ENCODE data around the gene VRK1.

Gene VRK1

GRCh38 chr14:96863327-96863985 lies 66.3 kb downstream of the VRK1 start:
- H3K27me3 ChIP-seq (ENCODE audit: insufficient read depth, poor library complexity, severe bottlenecking): no peaks in the 10 kb centered on the region
- TF ChIP-seq REST (IDR thresholded peaks at IDR 0.05; ENCODE audit: insufficient replicate concordance, low read depth) (no peak), CTCF (IDR thresholded peaks at IDR 0.05; ENCODE audit: insufficient read depth, low read length) (no peak), POLR2AphosphoS5 (IDR thresholded peaks at IDR 0.05; ENCODE audit: low read depth) (no peak), GABPA (IDR thresholded peaks at IDR 0.05; ENCODE audit: low read depth) (no peak), SPI1 (IDR thresholded peaks at IDR 0.05; ENCODE audit: borderline replicate concordance, low read depth) (no peak)
- no peak overlapping the region for H3K4me3 ChIP-seq (replicated peaks; ENCODE audit: insufficient read depth, low read length)
- H3K27ac ChIP-seq (replicated peaks): no peak overlapping the region
- DNase-seq (ENCODE audit: low read depth in 1 of 2, low spot score in 1 of 2): no peak

- H3K27me3 ChIP-seq (ENCODE audit: insufficient read depth, poor library complexity, severe bottlenecking): no peaks in the 10 kb centered on the region
- DNase-seq (ENCODE audit: low read depth in 1 of 2, low spot score in 1 of 2): no peak
- H3K4me3 ChIP-seq (replicated peaks; ENCODE audit: insufficient read depth, low read length): no peak overlapping the region
- TF ChIP-seq GABPA (IDR thresholded peaks at IDR 0.05; ENCODE audit: low read depth): no peak
- TF ChIP-seq CTCF (IDR thresholded peaks at IDR 0.05; ENCODE audit: insufficient read depth, low read length): no peak
- no peak for TF ChIP-seq SPI1 (IDR thresholded peaks at IDR 0.05; ENCODE audit: borderline replicate concordance, low read depth)
- no peak for TF ChIP-seq REST (IDR thresholded peaks at IDR 0.05; ENCODE audit: insufficient replicate concordance, low read depth)
- TF ChIP-seq POLR2AphosphoS5 (IDR thresholded peaks at IDR 0.05; ENCODE audit: low read depth): no peak
- H3K27ac ChIP-seq (replicated peaks): no peak overlapping the region
Observed at GRCh38 chr14:96863986-96864330, 66.8 kb downstream of the VRK1 start.

GRCh38 chr14:96867634-96868033 lies 70.5 kb downstream of the VRK1 start:
- DNase-seq (ENCODE audit: low read depth in 1 of 2, low spot score in 1 of 2): no peak
- Histone ChIP-seq H3K27me3 (ENCODE audit: insufficient read depth, poor library complexity, severe bottlenecking) (no peaks in the 10 kb centered on the region), H3K4me3 (replicated peaks; ENCODE audit: insufficient read depth, low read length) (no peak overlapping the region), H3K27ac (replicated peaks) (no peak overlapping the region)
- TF ChIP-seq GABPA (IDR thresholded peaks at IDR 0.05; ENCODE audit: low read depth): no peak
- TF ChIP-seq SPI1 (IDR thresholded peaks at IDR 0.05; ENCODE audit: borderline replicate concordance, low read depth): no peak
- TF ChIP-seq REST (IDR thresholded peaks at IDR 0.05; ENCODE audit: insufficient replicate concordance, low read depth): no peak
- no peak for TF ChIP-seq CTCF (IDR thresholded peaks at IDR 0.05; ENCODE audit: insufficient read depth, low read length)

Data from HL-60 (cell line).